Nephron progenitor cell (in vitro differentiated cells): ENCODE results near the gene CCT6A.
"Not testable (repeated sequence)": the region's sequence is repeated elsewhere in the genome, so short reads cannot be mapped to it uniquely, and the experiment has no call there.

Experiments used
- DNase-seq: peaks from one replicate; pipeline ENCODE4 v3.0.0; 2021
- H3K27ac Mint-ChIP-seq: 2 replicates; pipeline ENCODE4 v1.8.0; 2021; ENCODE audit warnings: mild to moderate bottlenecking, moderate library complexity, mixed read lengths
- H3K27me3 Mint-ChIP-seq: 2 replicates; pipeline ENCODE4 v1.8.0; 2021; ENCODE audit warnings: mild to moderate bottlenecking, low read depth, mixed read lengths; ENCODE audit not compliant: poor library complexity
- H3K36me3 Mint-ChIP-seq: 2 replicates; pipeline ENCODE4 v1.8.0; 2021; ENCODE audit warnings: low read depth, mixed read lengths
- H3K4me1 Mint-ChIP-seq: 2 replicates; pipeline ENCODE4 v1.8.0; 2021; ENCODE audit warnings: mixed read lengths
- H3K4me3 Mint-ChIP-seq: 2 replicates; pipeline ENCODE4 v1.8.0; 2021; ENCODE audit warnings: mild to moderate bottlenecking, moderate library complexity, mixed read lengths
- H3K9me3 Mint-ChIP-seq: 2 replicates; pipeline ENCODE4 v1.8.0; 2021; ENCODE audit warnings: mild to moderate bottlenecking, moderate library complexity, mixed read lengths
- CTCF ChIP-seq: fragments of 200-600 bp; sonication (generic); IDR thresholded peaks from 2 replicates; pipeline ENCODE4 v1.5.0; 2021; ENCODE audit warnings: antibody characterized with exemption

Gene CCT6A

GRCh38 chr7:56051339-56052191 lies at the start of gene CCT6A, which contains the start of gene PSPH:
CCT6A (plus strand) TSS chr7:56051765; CDS start chr7:56051849, 84 bp downstream.
PSPH (minus strand) TSS chr7:56051444; CDS start chr7:56021212, 30,232 bp downstream.
- Mint-ChIP-seq H3K27ac (peak within 1 kb of the TSS; percentile 99), H3K4me3 (peak within 1 kb of the TSS; percentile 97), H3K27me3 (no peaks in the 10 kb centered on the region), H3K9me3 (no peaks in the 10 kb centered on the region), H3K4me1 (peaks cover 49% of the 10 kb centered on the region), H3K36me3 (peaks cover 31% of the 10 kb centered on the region)
- peak; percentile 96 for DNase-seq
- TF ChIP-seq CTCF: no peak

- Mint-ChIP-seq H3K36me3 (peaks cover 13% of the 10 kb centered on the region), H3K9me3 (no peaks in the 10 kb centered on the region), H3K4me1 (peaks cover 32% of the 10 kb centered on the region), H3K4me3 (no peak overlapping the region), H3K27ac (no peak overlapping the region), H3K27me3 (no peaks in the 10 kb centered on the region)
- no peak for TF ChIP-seq CTCF
- no peak for DNase-seq
These were observed 47.8 kb upstream of the CCT6A start for GRCh38 chr7:56003749-56004148.

GRCh38 chr7:56007167-56007652 lies 44.4 kb upstream of the CCT6A start:
- TF ChIP-seq CTCF: no peak
- Mint-ChIP-seq H3K9me3 (no peaks in the 10 kb centered on the region), H3K36me3 (peaks cover 19% of the 10 kb centered on the region), H3K27me3 (peaks cover 2% of the 10 kb centered on the region), H3K27ac (peak overlapping the region; percentile 90), H3K4me1 (peaks cover 31% of the 10 kb centered on the region), H3K4me3 (peak overlapping the region; percentile 50)
- peak; percentile 44 for DNase-seq

- Mint-ChIP-seq H3K36me3 (peaks cover 21% of the 10 kb centered on the region), H3K4me3 (no peak overlapping the region), H3K27me3 (peaks cover 2% of the 10 kb centered on the region), H3K9me3 (no peaks in the 10 kb centered on the region), H3K4me1 (peaks cover 31% of the 10 kb centered on the region), H3K27ac (peak overlapping the region; percentile 92)
- DNase-seq: no peak
- TF ChIP-seq CTCF: no peak
These were observed 43.7 kb upstream of the CCT6A start for GRCh38 chr7:56007891-56008290.

- H3K9me3 Mint-ChIP-seq: no peaks in the 10 kb centered on the region
- no peak for TF ChIP-seq CTCF
- peaks cover 31% of the 10 kb centered on the region for H3K4me1 Mint-ChIP-seq
- H3K4me3 Mint-ChIP-seq: no peak overlapping the region
- H3K27me3 Mint-ChIP-seq: peaks cover 2% of the 10 kb centered on the region
- peaks cover 34% of the 10 kb centered on the region for H3K36me3 Mint-ChIP-seq
- no peak overlapping the region for H3K27ac Mint-ChIP-seq
- no peak for DNase-seq
These were observed 41.9 kb upstream of the CCT6A start for GRCh38 chr7:56009695-56010094.

GRCh38 chr7:56017015-56017414 lies 34.5 kb upstream of the CCT6A start:
- H3K27me3 Mint-ChIP-seq, H3K9me3 Mint-ChIP-seq, H3K4me1 Mint-ChIP-seq, DNase-seq, H3K4me3 Mint-ChIP-seq, H3K27ac Mint-ChIP-seq: not testable (repeated sequence)
- peaks cover 56% of the 10 kb centered on the region for H3K36me3 Mint-ChIP-seq
